GM19397 (cell line): ENCODE results near the gene SMIM9.
A peak's percentile ranks its signal among the peaks of the same experiment; 100 is the strongest.
"Not testable (repeated sequence)": the region's sequence is repeated elsewhere in the genome, so short reads cannot be mapped to it uniquely, and the experiment has no call there.

ENCODE experiments used
- ATAC-seq: cut with Tn5 transposase; IDR thresholded peaks from one replicate; pipeline ENCODE4 v1.9.1; 2021; ENCODE audit warnings: mild to moderate bottlenecking, moderate library complexity; ENCODE audit not compliant: unreplicated experiment

The SMIM9 gene

GRCh38 chrX:154834562-154834961 is at the start of gene SMIM9:
SMIM9 (minus strand) TSS chrX:154834662; CDS start chrX:154830856, 3,806 bp downstream.
- no peak for ATAC-seq

GRCh38 chrX:154884069-154884468 is 49.6 kb upstream of the SMIM9 start:
- ATAC-seq: not testable (repeated sequence)

DNA sequence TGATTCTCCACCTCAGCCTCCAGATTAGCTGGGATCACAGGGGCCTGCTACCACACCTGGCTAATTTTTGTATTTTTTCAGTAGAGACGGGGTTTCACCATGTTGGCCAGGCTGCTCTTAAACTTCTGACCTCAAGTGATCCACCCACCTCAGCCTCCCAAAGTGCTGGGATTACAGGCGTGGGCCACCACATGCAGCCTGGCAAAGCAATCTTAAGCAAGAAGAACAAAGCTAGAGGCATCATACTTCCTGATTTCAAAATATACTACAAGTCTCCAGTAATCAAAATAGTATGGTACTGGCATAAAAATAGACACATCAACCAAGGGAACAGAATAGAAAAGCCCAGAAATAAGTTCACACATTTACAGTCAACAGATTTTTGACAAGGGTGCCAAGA is 38.9 kb upstream of the SMIM9 start:
- no peak for ATAC-seq

GRCh38 chrX:154868522-154868921 is 34.1 kb upstream of the SMIM9 start:
- ATAC-seq: not testable (repeated sequence)

DNA sequence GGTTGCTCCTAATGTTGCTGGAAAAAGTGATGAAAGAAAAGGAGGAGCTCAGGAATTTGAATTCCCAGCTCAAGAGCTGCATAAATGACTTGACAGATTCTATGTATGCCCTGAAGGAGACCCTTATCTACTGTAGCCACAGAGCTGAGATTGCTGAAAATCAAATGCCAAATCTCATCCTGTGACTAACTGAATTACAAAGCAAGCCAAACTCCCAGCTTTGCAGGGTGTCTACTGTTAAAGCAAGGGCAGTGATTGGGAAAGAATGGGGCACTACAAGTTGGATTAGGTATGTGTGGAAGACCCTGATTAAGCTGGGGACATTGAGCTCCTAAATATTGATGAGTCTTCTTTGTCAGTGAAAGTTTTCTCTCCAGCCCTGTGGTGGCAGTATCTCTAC is 20.8 kb upstream of the SMIM9 start:
- no peak for ATAC-seq

- ATAC-seq: no peak
Observed at GRCh38 chrX:154850957-154851611, 16.6 kb upstream of the SMIM9 start.

- no peak for ATAC-seq
Observed at GRCh38 chrX:154840856-154841255, 6.4 kb upstream of the SMIM9 start.

DNA sequence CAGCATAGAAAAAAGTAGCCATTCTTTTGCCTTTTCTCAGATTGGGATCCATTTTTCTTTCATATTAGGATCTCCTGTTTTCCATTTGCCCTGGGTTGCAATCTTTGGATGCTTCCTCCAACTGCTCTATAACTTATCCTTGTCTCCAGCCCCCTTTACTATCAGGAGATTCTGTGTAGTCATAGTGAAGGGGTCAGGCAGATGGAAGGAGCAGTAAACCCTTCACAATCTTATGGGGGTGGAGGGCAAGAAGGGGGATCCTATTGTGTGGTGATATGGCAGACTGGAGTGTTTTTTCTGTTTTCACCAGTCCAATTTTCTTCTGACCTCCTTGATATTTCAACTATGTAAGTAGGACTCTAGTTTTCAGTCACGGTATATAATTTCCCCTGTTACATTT is 1.7 kb upstream of the SMIM9 start:
- no peak for ATAC-seq

- no peak for ATAC-seq
Observed at GRCh38 chrX:154833746-154834274, 652 bp downstream of the SMIM9 start.

DNA sequence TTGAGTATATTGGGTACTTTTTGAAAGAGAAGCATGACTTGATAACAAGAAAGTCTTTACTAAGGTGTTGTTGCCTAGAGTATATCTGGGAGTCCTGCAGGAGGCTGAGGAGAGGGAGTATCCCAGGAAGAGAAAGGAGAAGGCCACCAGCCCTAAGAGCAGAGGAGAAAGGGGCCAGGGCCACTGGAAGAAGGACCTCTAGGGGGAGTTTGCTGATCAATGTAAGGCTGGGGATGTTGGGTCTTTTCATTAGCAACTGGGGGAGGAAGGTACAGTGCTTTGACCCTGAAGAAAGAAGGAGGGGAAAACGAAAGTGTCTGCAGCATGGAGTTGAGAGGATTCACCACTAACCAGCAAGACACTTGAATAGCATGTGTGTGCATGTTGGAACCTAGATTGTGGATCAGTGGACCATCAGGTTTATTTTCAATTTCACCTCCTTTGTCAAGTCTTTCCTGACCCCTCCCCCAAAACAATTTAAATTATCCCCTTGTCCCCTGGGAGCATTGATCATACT is 4.5 kb downstream of the SMIM9 start:
- ATAC-seq: no peak

- no peak for ATAC-seq
Observed at GRCh38 chrX:154829134-154829533, 5.3 kb downstream of the SMIM9 start.

DNA sequence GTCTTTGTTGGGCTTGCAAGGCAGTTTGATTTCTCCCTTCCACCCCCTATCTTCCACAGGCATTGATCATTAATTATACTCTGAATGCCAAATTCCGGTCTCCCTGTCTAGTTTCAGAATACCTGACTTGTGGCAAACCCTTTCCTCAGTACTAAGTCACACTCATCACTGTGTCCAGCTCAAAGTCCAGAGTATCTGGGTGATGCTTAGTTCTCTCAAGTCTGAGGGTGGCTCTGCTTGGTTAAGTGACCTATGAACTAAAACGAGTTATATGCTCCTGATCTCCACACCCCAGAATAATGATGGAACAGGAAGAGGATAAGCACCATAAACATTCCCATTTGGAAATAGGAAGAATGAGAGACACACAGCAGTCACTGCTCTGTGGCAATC is 6.5 kb downstream of the SMIM9 start:
- no peak for ATAC-seq

DNA sequence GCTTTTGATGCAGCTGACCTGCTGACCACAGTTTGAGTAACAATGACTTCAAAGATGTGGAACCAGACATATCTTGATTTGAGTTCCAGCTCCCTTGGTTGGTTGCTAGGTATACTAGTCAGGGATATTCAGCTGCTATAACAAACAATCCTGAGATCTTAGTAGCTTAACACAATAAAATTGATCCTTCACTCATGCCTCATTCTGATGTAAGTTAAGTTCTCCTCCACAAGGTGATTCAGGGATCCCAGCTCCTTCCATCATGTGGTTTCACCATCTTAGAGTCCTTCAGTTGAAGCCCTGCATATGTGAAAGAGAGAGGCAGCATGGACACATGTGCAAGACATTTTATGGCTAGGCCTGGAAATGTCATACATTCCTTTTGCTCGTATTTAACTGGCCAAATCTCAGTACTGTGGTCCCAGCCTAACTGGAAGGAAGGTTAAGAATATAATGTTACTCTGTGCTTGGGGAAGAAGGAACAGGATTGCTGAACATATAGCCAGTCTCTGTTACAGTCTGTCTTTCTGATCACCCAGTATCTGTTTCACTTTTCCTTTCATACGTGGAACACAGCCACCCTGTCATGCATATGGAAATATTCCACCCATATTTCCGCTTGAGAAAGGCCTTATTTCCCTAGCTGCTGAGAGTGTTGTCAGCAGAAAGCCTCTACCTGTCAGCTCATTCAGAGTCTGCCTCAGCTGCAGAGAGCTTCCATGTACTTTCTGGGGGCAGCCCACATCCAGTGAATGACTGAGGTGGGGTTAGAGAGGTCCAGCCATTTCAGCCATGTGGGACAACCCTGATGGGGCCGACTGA is 7.1 kb downstream of the SMIM9 start:
- peak; percentile 94 for ATAC-seq

- not testable (repeated sequence) for ATAC-seq
Observed at GRCh38 chrX:154825586-154825985, 8.9 kb downstream of the SMIM9 start.

- no peak for ATAC-seq
Observed at GRCh38 chrX:154824638-154825037, 9.8 kb downstream of the SMIM9 start.

DNA sequence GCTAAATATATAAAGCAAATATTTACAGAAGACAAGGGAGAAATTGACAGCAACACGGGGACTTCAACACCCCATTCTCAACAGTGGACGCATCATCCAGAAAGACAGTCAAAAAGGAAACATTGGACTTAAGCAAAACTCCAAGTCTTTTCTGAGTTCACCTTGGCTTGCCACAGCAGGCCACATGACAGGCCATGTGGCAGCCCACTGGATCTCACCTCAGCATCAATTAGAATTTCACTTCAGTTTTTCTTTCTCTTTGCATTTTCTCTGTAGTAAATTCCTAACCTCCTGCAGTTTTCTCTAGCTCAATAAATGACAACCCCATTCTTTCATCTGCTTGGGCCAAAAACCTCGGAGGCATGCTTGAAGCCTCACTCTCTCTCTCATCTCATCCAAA is 12.4 kb downstream of the SMIM9 start:
- ATAC-seq: no peak

DNA sequence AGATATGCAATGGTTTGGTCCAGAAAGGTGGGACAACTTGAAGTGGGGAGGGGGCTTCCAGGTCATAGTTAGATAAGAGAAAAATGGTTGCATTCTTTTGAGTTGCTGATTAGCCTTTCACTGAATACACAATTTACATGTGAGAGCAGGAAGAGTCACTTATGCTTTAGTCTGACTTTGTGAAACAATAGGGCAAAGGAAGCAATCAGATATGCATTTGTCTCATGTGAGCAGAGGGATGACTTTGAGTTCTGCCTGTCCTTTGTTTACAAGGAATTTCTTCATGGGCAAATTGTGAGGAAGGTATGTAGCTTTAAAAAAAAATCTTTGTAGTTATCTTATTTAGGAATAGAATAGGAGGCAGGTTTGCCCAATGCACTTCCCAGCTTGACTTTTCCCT is 12.9 kb downstream of the SMIM9 start:
- ATAC-seq: no peak

- no peak for ATAC-seq
Observed at GRCh38 chrX:154819771-154820341, 14.6 kb downstream of the SMIM9 start.

- ATAC-seq: no peak
Observed at GRCh38 chrX:154818916-154819770, 15.3 kb downstream of the SMIM9 start.

DNA sequence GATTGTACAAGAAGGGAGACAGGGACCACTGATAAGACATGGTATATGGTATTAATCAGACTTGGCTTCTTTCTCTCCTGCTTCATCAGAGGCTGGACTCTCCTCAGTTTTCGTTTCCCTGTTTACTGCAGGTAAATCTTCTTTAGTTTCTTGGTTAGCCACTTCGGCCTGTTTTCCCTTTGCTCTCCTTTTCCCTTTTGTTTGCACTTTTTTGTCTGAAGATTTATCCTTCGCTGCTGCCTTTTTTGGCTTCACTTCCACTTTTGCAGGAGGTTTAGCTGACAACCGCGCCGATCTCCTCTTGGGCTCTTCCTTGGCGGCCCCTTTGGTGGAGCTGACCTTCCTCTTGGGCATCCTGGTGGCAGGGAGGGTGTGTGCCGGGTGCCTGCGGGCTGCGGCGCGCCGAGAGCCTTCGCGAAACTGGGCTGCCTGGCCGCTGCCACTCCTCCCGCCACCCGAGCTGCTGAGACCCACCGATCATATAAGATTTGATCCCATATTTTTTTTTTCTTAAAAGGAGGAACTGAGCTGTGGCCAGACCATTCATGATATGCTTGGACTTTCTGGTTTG is 17.3 kb downstream of the SMIM9 start:
- not testable (repeated sequence) for ATAC-seq
